Ishikawa (cell line): Measurements from ENCODE around the gene MOGAT3.

Source experiments
- CEBPB ChIP-seq: IDR thresholded peaks from 2 replicates; pipeline ENCODE4 v1.6.1; 2012
- CREB1 ChIP-seq: IDR thresholded peaks from 2 replicates; pipeline ENCODE4 v1.6.1; 2012; ENCODE audit warnings: low read depth
- EGR1 ChIP-seq: IDR thresholded peaks from 2 replicates; pipeline ENCODE4 v1.6.1; 2012
- EP300 ChIP-seq: IDR thresholded peaks from 2 replicates; pipeline ENCODE4 v1.6.1; 2012; ENCODE audit warnings: borderline replicate concordance
- FOXM1 ChIP-seq: IDR thresholded peaks from 2 replicates; pipeline ENCODE4 v1.6.1; 2012; ENCODE audit warnings: low read depth, borderline replicate concordance
- NFIC ChIP-seq: IDR thresholded peaks from 2 replicates; pipeline ENCODE4 v1.6.1; 2012
- RAD21 ChIP-seq: IDR thresholded peaks from 2 replicates; pipeline ENCODE4 v1.6.1; 2012; ENCODE audit warnings: low read depth
- TAF1 ChIP-seq: IDR thresholded peaks from 2 replicates; pipeline ENCODE4 v1.6.1; 2012; ENCODE audit warnings: low read depth, mild to moderate bottlenecking
- TCF12 ChIP-seq: IDR thresholded peaks from 2 replicates; pipeline ENCODE4 v1.6.1; 2012; ENCODE audit warnings: low read depth
- TEAD4 ChIP-seq: IDR thresholded peaks from 2 replicates; pipeline ENCODE4 v1.6.1; 2012
- YY1 ChIP-seq: IDR thresholded peaks from 2 replicates; pipeline ENCODE4 v1.6.1; 2012; ENCODE audit warnings: low read depth
- ZBTB7A ChIP-seq: IDR thresholded peaks from 2 replicates; pipeline ENCODE4 v1.6.1; 2012; ENCODE audit warnings: low read depth
- TF ChIP-seq, protein P1 (sequence below): IDR thresholded peaks from 2 replicates; pipeline ENCODE4 v1.6.1; 2012
- TF ChIP-seq, protein P2 (sequence below): IDR thresholded peaks from 2 replicates; pipeline ENCODE4 v1.6.1; 2012
- TF ChIP-seq, protein P3 (sequence below): IDR thresholded peaks from 2 replicates; pipeline ENCODE4 v1.6.1; 2012; ENCODE audit warnings: low read depth, mild to moderate bottlenecking

Gene MOGAT3

DNA sequence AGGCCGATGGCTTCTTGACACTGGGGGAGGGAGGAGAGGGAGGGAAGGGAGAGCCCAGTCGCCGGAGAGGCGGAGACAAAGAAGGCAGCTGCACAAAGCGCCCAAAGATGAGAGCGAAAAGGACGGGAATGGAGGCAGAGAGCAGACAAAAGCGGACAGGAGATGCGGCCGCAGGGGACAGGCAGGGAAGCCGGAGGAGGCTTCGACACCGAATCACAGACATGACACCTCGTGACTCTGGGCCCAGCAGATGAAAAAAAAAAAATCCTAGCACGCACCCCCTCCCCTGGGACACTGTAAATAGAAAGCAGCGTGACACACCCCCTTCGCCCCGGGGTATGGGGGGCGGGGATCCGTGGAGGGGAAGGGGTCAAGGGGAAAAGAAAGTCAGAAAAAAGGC, 21.7 kb downstream of the MOGAT3 start:
- no peak for TF ChIP-seq EP300
- no peak for TF ChIP-seq TAF1
- TF ChIP-seq, protein P1, sequence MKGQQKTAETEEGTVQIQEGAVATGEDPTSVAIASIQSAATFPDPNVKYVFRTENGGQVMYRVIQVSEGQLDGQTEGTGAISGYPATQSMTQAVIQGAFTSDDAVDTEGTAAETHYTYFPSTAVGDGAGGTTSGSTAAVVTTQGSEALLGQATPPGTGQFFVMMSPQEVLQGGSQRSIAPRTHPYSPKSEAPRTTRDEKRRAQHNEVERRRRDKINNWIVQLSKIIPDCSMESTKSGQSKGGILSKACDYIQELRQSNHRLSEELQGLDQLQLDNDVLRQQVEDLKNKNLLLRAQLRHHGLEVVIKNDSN = no peak
- no peak for TF ChIP-seq YY1
- TF ChIP-seq ZBTB7A = no peak
- TF ChIP-seq, protein P2, sequence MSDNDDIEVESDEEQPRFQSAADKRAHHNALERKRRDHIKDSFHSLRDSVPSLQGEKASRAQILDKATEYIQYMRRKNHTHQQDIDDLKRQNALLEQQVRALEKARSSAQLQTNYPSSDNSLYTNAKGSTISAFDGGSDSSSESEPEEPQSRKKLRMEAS = no peak
- no peak for TF ChIP-seq FOXM1
- TF ChIP-seq EGR1 = no peak
- no peak for TF ChIP-seq TEAD4
- TF ChIP-seq RAD21 = no peak
- no peak for TF ChIP-seq CEBPB
- TF ChIP-seq, protein P3, sequence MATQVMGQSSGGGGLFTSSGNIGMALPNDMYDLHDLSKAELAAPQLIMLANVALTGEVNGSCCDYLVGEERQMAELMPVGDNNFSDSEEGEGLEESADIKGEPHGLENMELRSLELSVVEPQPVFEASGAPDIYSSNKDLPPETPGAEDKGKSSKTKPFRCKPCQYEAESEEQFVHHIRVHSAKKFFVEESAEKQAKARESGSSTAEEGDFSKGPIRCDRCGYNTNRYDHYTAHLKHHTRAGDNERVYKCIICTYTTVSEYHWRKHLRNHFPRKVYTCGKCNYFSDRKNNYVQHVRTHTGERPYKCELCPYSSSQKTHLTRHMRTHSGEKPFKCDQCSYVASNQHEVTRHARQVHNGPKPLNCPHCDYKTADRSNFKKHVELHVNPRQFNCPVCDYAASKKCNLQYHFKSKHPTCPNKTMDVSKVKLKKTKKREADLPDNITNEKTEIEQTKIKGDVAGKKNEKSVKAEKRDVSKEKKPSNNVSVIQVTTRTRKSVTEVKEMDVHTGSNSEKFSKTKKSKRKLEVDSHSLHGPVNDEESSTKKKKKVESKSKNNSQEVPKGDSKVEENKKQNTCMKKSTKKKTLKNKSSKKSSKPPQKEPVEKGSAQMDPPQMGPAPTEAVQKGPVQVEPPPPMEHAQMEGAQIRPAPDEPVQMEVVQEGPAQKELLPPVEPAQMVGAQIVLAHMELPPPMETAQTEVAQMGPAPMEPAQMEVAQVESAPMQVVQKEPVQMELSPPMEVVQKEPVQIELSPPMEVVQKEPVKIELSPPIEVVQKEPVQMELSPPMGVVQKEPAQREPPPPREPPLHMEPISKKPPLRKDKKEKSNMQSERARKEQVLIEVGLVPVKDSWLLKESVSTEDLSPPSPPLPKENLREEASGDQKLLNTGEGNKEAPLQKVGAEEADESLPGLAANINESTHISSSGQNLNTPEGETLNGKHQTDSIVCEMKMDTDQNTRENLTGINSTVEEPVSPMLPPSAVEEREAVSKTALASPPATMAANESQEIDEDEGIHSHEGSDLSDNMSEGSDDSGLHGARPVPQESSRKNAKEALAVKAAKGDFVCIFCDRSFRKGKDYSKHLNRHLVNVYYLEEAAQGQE = no peak
- TF ChIP-seq TCF12 = no peak
- TF ChIP-seq NFIC = no peak
- no peak for TF ChIP-seq CREB1

DNA sequence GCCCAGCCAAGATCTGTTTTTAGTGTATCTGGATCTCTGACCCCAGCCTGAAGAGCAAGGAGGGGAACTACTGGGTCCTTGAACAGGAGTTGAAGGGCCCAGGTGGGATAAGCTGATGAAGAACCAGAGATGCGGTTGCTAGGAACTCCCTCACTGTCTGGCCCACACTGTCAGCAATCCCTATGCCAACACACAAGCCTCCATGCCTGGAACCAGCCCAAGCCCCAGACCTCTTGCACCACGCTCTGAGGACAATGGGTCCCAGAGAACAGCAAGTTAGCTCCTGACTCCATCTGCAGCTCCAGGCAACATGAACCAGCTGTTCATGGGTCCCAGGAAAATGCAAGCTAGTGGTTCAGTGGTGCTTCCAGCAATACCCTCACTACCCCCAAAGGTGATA, 23.2 kb downstream of the MOGAT3 start:
- TF ChIP-seq NFIC (no peak), YY1 (no peak), TCF12 (no peak), ZBTB7A (no peak), EP300 (no peak), CREB1 (no peak), CEBPB (no peak), TEAD4 (no peak), FOXM1 (no peak), RAD21 (no peak), EGR1 (no peak), TAF1 (no peak)
- TF ChIP-seq, protein P3 = no peak
- TF ChIP-seq, protein P1 = no peak
- TF ChIP-seq, protein P2 = no peak

DNA sequence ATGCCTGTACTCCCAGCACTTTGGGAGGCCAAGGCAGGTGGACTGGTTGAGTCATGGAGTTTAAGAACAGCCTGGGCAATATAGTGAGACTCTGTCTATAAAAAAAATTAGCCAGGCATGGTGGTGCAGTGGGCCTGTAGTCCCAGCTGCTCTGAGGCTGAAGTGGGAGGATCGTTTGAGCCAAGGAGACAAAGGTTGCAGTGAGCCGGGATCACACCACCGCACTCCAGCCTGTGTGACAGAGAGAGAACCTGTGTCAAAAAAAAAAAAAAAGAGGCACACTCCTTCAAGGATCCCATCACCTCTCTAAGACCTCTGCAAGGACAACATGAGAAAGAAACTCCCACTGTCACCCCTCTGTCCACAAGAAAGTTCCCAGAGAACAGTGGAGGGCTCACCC, 25.2 kb downstream of the MOGAT3 start:
- TF ChIP-seq, protein P2 = no peak
- no peak for TF ChIP-seq CEBPB
- TF ChIP-seq ZBTB7A = no peak
- no peak for TF ChIP-seq TCF12
- no peak for TF ChIP-seq TEAD4
- TF ChIP-seq, protein P1 = no peak
- no peak for TF ChIP-seq CREB1
- TF ChIP-seq EP300 = no peak
- TF ChIP-seq, protein P3 = no peak
- no peak for TF ChIP-seq TAF1
- TF ChIP-seq NFIC = no peak
- TF ChIP-seq EGR1 = no peak
- no peak for TF ChIP-seq RAD21
